ENCODE measurements around the gene TRAF2. TPM values are rescaled to one million over a fixed set of nuclear protein-coding genes. Genes with fewer than 3 reads are reported as not detected.

TRAF2 gene
- total and polyA plus RNA-seq, 2 of the 13 experiments (the other 11 are each of a cell fraction or from before 2014, with no cell fraction given) = 12.4 to 13.6 TPM

- peak; percentile 14 for TF ChIP-seq ZNF407 (CRISPR knock-in tag; IDR thresholded peaks at IDR 0.05; ENCODE audit: not compliant biosample characterization)
- no peak for TF ChIP-seq SRSF4 (IDR thresholded peaks at IDR 0.05; ENCODE audit: low read depth, low read length, poor library complexity, severe bottlenecking)
- TF ChIP-seq, protein P1, sequence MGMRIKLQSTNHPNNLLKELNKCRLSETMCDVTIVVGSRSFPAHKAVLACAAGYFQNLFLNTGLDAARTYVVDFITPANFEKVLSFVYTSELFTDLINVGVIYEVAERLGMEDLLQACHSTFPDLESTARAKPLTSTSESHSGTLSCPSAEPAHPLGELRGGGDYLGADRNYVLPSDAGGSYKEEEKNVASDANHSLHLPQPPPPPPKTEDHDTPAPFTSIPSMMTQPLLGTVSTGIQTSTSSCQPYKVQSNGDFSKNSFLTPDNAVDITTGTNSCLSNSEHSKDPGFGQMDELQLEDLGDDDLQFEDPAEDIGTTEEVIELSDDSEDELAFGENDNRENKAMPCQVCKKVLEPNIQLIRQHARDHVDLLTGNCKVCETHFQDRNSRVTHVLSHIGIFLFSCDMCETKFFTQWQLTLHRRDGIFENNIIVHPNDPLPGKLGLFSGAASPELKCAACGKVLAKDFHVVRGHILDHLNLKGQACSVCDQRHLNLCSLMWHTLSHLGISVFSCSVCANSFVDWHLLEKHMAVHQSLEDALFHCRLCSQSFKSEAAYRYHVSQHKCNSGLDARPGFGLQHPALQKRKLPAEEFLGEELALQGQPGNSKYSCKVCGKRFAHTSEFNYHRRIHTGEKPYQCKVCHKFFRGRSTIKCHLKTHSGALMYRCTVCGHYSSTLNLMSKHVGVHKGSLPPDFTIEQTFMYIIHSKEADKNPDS (CRISPR knock-in tag; IDR thresholded peaks at IDR 0.05) = no peak
- TF ChIP-seq PAX8 (CRISPR knock-in tag; IDR thresholded peaks at IDR 0.05; ENCODE audit: borderline replicate concordance) = 0 out of 2 replicates have a peak, but pooled peaks have one; percentile 22
- TF ChIP-seq ZNF772 (CRISPR knock-in tag; IDR thresholded peaks at IDR 0.05) = peak; percentile 67; the same call in 1 of the 2 replicates
- no peak for TF ChIP-seq SOX13 (IDR thresholded peaks at IDR 0.05)
- TF ChIP-seq SOX13 (CRISPR knock-in tag; conservative IDR thresholded peaks at IDR 0.05 in 1 of 2, IDR thresholded peaks at IDR 0.05 in 1 of 2) = 0 out of 4 replicates have a peak, but pooled peaks of 1 of the 2 experiments have one; percentile 64
- TF ChIP-seq HNF1B (CRISPR knock-in tag; IDR thresholded peaks at IDR 0.05) = no peak
- TF ChIP-seq, protein P2, sequence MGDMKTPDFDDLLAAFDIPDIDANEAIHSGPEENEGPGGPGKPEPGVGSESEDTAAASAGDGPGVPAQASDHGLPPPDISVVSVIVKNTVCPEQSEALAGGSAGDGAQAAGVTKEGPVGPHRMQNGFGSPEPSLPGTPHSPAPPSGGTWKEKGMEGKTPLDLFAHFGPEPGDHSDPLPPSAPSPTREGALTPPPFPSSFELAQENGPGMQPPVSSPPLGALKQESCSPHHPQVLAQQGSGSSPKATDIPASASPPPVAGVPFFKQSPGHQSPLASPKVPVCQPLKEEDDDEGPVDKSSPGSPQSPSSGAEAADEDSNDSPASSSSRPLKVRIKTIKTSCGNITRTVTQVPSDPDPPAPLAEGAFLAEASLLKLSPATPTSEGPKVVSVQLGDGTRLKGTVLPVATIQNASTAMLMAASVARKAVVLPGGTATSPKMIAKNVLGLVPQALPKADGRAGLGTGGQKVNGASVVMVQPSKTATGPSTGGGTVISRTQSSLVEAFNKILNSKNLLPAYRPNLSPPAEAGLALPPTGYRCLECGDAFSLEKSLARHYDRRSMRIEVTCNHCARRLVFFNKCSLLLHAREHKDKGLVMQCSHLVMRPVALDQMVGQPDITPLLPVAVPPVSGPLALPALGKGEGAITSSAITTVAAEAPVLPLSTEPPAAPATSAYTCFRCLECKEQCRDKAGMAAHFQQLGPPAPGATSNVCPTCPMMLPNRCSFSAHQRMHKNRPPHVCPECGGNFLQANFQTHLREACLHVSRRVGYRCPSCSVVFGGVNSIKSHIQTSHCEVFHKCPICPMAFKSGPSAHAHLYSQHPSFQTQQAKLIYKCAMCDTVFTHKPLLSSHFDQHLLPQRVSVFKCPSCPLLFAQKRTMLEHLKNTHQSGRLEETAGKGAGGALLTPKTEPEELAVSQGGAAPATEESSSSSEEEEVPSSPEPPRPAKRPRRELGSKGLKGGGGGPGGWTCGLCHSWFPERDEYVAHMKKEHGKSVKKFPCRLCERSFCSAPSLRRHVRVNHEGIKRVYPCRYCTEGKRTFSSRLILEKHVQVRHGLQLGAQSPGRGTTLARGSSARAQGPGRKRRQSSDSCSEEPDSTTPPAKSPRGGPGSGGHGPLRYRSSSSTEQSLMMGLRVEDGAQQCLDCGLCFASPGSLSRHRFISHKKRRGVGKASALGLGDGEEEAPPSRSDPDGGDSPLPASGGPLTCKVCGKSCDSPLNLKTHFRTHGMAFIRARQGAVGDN (CRISPR knock-in tag; IDR thresholded peaks at IDR 0.05) = peak; percentile 4
- 0 out of 2 replicates have a peak, but pooled peaks have one; percentile 13 for TF ChIP-seq KDM2A (CRISPR knock-in tag; IDR thresholded peaks at IDR 0.05; ENCODE audit: borderline replicate concordance, low read depth)
These were observed 36.1 kb upstream of the TRAF2 start (continued) for GRCh38 chr9:136849960-136850865.
